Measurements from ENCODE around the gene SGCA. TPM values are rescaled to one million over a fixed set of nuclear protein-coding genes. Genes with fewer than 3 reads are reported as not detected.

SGCA gene
- total RNA-seq, 1 donor from 2014 or later = not detected

DNA sequence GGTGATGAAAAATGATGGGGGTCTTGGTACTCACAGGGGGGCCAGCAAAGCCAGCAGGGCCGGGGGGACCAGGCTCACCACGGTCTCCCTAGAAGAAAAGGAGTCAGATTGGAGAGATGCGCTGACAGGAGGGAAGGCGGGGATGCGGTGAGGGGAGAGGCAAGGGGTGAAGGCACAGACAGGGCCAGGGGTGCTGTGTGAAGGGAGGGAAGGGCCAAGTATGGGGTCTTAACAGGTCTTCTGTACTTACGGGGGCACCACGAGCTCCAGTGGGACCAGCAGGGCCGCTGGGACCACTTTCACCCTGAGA is 24.4 kb downstream of the SGCA start:
- no peaks in the 10 kb centered on the region for H3K36me3 Mint-ChIP-seq (ENCODE audit: low read depth, unreplicated experiment)
- H3K27me3 Mint-ChIP-seq (ENCODE audit: unreplicated experiment) = peaks cover 6% of the 10 kb centered on the region
- no peaks in the 10 kb centered on the region for H3K9me3 Mint-ChIP-seq (ENCODE audit: unreplicated experiment)
- H3K4me1 Mint-ChIP-seq (ENCODE audit: unreplicated experiment) = no peaks in the 10 kb centered on the region
- TF ChIP-seq, protein P1, sequence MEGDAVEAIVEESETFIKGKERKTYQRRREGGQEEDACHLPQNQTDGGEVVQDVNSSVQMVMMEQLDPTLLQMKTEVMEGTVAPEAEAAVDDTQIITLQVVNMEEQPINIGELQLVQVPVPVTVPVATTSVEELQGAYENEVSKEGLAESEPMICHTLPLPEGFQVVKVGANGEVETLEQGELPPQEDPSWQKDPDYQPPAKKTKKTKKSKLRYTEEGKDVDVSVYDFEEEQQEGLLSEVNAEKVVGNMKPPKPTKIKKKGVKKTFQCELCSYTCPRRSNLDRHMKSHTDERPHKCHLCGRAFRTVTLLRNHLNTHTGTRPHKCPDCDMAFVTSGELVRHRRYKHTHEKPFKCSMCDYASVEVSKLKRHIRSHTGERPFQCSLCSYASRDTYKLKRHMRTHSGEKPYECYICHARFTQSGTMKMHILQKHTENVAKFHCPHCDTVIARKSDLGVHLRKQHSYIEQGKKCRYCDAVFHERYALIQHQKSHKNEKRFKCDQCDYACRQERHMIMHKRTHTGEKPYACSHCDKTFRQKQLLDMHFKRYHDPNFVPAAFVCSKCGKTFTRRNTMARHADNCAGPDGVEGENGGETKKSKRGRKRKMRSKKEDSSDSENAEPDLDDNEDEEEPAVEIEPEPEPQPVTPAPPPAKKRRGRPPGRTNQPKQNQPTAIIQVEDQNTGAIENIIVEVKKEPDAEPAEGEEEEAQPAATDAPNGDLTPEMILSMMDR (IDR thresholded peaks at IDR 0.05; ENCODE audit: unreplicated experiment) = no peak
- no peak overlapping the region for H3K27ac Mint-ChIP-seq (ENCODE audit: unreplicated experiment)
- H3K4me3 Mint-ChIP-seq (ENCODE audit: unreplicated experiment) = no peak overlapping the region
- no peak for DNase-seq (ENCODE audit: low spot score)

DNA sequence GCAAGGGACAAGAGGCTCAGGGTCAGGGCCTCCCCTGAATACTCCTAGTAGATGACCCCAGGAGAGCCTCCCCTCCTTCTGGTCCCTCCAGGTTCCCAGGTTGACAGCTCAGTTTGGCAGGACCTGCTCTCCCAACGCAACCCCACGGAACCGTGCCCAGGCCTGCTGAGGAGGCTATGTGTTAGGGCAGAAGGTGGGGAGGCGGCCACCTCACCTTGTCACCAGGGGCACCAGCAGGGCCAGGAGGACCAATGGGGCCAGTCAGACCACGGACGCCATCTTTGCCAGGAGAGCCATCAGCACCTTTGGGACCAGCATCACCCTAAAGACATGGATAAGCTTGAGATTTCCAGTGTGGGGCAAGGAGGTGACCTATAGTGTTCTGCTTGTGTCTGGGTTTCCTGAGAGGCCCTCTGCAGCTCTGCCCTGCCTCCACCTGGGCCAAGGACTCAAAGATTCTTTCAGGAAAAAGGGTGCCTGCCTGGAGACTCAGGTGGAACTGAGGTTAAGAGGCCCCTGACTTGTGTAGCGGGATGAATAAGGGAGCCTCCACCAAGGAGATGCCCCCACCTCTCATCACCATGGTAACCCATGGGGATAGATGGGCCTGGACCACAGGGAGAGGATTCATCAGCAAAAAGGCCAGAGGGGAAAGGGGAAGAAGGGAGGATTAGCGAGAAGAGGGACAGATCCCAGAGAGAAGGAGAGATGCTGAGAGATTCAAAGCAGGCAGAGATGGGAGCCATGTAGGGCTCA is 25.0 kb downstream of the SGCA start:
- Mint-ChIP-seq H3K27ac (ENCODE audit: unreplicated experiment) (no peak overlapping the region), H3K4me1 (ENCODE audit: unreplicated experiment) (no peaks in the 10 kb centered on the region), H3K4me3 (ENCODE audit: unreplicated experiment) (no peak overlapping the region), H3K36me3 (ENCODE audit: low read depth, unreplicated experiment) (no peaks in the 10 kb centered on the region), H3K9me3 (ENCODE audit: unreplicated experiment) (no peaks in the 10 kb centered on the region), H3K27me3 (ENCODE audit: unreplicated experiment) (peaks cover 6% of the 10 kb centered on the region)
- TF ChIP-seq, protein P1 (IDR thresholded peaks at IDR 0.05; ENCODE audit: unreplicated experiment) = no peak
- no peak for DNase-seq (ENCODE audit: low spot score)

DNA sequence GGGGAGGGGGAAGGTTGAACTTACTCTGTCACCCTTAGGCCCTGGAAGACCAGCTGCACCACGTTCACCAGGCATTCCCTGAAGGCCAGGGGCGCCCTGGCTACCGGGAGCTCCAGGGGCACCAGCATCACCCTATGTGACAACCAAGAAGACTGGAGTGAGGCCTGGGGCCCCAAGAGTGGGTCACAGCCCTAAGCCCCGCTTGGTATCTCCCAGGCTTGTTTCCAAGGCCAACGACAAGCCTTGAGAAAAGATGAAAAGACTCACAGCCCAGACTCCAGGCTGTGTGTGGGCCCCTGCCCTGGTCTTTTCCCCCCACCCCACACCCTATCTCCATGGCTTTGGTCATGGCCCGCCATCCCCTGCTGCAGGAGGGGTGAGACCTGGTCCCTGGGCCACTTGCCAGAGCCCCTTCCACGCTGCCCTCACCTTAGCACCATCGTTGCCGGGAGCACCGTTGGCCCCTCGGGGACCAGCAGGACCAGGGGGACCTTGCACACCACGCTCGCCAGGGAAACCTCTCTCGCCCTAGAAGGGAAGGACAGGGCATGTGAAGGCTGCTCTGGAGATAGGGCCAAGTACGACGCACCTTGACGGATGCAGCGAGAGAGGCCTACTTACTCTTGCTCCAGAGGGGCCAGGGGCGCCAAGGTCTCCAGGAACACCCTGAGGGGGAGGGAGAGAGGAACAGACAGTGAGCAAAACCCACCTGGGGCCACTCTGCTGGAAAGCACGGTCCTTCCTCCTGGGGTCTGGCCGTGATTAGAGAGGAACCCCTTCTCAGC is 25.7 kb downstream of the SGCA start:
- no peak overlapping the region for H3K4me3 Mint-ChIP-seq (ENCODE audit: unreplicated experiment)
- no peaks in the 10 kb centered on the region for H3K9me3 Mint-ChIP-seq (ENCODE audit: unreplicated experiment)
- no peaks in the 10 kb centered on the region for H3K4me1 Mint-ChIP-seq (ENCODE audit: unreplicated experiment)
- no peak overlapping the region for H3K27ac Mint-ChIP-seq (ENCODE audit: unreplicated experiment)
- no peaks in the 10 kb centered on the region for H3K36me3 Mint-ChIP-seq (ENCODE audit: low read depth, unreplicated experiment)
- no peak for DNase-seq (ENCODE audit: low spot score)
- peaks cover 6% of the 10 kb centered on the region for H3K27me3 Mint-ChIP-seq (ENCODE audit: unreplicated experiment)
- TF ChIP-seq, protein P1 (IDR thresholded peaks at IDR 0.05; ENCODE audit: unreplicated experiment) = no peak

DNA sequence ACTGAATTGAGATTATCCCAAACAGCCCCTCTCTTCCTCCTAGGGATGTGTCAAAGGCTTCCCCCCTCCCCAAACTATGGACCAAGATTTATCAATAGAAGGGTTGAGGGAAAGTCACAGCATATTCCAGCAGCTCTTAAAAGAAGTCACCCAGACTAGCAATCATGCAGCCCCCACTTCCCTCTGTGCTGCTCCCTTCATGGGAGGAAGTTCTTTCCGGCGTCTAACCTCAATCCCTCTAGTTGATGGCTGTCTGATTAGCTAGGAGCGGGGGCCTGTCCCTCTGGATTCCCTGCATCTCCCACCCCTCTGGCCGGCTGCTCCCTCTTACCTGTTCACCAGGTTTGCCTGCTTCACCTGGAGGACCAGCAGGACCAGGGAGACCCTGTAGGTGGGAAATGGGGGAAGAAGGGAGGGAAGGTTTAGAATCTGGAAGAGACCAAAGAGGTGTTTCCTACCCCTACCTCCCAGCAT is 26.4 kb downstream of the SGCA start:
- Mint-ChIP-seq H3K4me1 (ENCODE audit: unreplicated experiment) (no peaks in the 10 kb centered on the region), H3K27ac (ENCODE audit: unreplicated experiment) (no peak overlapping the region), H3K4me3 (ENCODE audit: unreplicated experiment) (no peak overlapping the region)

More for the DNA sequence above, 26.4 kb downstream of the SGCA start:
- Mint-ChIP-seq H3K27me3 (ENCODE audit: unreplicated experiment) (peaks cover 5% of the 10 kb centered on the region), H3K36me3 (ENCODE audit: low read depth, unreplicated experiment) (no peaks in the 10 kb centered on the region), H3K9me3 (ENCODE audit: unreplicated experiment) (no peaks in the 10 kb centered on the region)
- TF ChIP-seq, protein P1 (IDR thresholded peaks at IDR 0.05; ENCODE audit: unreplicated experiment) = no peak
- no peak for DNase-seq (ENCODE audit: low spot score)
